ENCODE results near the gene BACH2. TPM values are rescaled to one million over a fixed set of nuclear protein-coding genes. Genes with fewer than 3 reads are reported as not detected.

The BACH2 gene
- total RNA-seq, 1 donor from 2014 or later: 3.9 TPM

DNA sequence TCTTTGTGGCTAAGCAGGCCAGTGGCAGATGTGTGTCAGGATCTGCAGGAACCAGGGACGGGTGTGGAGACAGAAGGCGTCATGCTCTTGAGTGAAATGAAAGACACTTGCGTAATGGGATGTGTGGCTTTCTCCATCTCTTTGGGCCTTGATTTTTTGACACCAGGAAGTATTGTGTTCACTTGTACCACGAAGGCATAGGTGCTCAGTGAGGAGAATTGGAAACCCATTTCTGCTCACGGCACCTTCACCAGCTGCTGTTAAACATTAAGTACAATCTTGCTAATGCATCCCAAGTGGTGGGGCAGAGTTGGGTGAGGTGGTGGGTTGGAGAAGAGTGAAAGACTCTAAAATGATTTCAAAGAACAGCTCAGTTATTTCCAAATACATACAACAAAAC lies 372.4 kb downstream of the BACH2 start:
- Mint-ChIP-seq H3K27me3 (ENCODE audit: insufficient read depth, low read depth) (peaks cover 10% of the 10 kb centered on the region), H3K4me1 (peaks cover 49% of the 10 kb centered on the region), H3K9me3 (peaks cover 10% of the 10 kb centered on the region), H3K36me3 (peaks cover 8% of the 10 kb centered on the region), H3K4me3 (no peak overlapping the region), H3K27ac (no peak overlapping the region)
- TF ChIP-seq EZH2 (IDR thresholded peaks at IDR 0.05) (no peak), EZH2phosphoT487 (IDR thresholded peaks at IDR 0.05) (no peak)
- TF ChIP-seq, protein P1, sequence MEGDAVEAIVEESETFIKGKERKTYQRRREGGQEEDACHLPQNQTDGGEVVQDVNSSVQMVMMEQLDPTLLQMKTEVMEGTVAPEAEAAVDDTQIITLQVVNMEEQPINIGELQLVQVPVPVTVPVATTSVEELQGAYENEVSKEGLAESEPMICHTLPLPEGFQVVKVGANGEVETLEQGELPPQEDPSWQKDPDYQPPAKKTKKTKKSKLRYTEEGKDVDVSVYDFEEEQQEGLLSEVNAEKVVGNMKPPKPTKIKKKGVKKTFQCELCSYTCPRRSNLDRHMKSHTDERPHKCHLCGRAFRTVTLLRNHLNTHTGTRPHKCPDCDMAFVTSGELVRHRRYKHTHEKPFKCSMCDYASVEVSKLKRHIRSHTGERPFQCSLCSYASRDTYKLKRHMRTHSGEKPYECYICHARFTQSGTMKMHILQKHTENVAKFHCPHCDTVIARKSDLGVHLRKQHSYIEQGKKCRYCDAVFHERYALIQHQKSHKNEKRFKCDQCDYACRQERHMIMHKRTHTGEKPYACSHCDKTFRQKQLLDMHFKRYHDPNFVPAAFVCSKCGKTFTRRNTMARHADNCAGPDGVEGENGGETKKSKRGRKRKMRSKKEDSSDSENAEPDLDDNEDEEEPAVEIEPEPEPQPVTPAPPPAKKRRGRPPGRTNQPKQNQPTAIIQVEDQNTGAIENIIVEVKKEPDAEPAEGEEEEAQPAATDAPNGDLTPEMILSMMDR (IDR thresholded peaks at IDR 0.05): no peak
- Histone ChIP-seq H3K27me3 (no peaks in the 10 kb centered on the region), H3K9me3 (ENCODE audit: low read depth) (no peaks in the 10 kb centered on the region), H4K20me1 (ENCODE audit: low read depth) (no peaks in the 10 kb centered on the region), H3K27ac (no peak overlapping the region), H3K4me1 (peaks cover 23% of the 10 kb centered on the region), H3K36me3 (no peaks in the 10 kb centered on the region), H3F3A (ENCODE audit: low read depth) (peaks cover 22% of the 10 kb centered on the region), H3K4me2 (no peak overlapping the region), H3K79me2 (ENCODE audit: low read depth) (no peaks in the 10 kb centered on the region), H2AFZ (replicated peaks) (no peak overlapping the region), H3K4me3 (no peak overlapping the region), H3K9ac (no peak overlapping the region)
- no peak for DNase-seq (ENCODE audit: low spot score)

DNA sequence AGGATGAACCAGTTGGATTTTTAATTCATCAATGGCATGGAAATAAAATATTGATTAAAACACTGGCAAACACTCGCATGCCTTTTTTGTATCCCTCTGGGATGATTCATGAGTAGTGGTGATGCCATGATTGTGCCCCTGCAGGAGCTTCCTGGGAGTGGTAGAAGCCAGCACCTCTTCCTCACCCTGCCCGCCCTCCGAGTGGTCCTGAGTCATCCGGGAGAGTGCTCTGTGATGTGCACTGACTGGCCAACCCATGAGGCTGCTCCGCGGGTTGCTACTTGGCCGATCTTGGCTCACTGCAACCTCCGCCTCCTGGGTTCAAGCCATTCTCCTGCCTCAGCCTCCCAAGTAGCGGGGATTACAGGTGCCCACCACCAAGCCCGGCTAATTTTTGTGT lies 375.0 kb downstream of the BACH2 start:
- H3F3A ChIP-seq (ENCODE audit: low read depth): no peaks in the 10 kb centered on the region
- Mint-ChIP-seq H3K4me1 (peaks cover 30% of the 10 kb centered on the region), H3K27me3 (ENCODE audit: insufficient read depth, low read depth) (peaks cover 8% of the 10 kb centered on the region)

DNA sequence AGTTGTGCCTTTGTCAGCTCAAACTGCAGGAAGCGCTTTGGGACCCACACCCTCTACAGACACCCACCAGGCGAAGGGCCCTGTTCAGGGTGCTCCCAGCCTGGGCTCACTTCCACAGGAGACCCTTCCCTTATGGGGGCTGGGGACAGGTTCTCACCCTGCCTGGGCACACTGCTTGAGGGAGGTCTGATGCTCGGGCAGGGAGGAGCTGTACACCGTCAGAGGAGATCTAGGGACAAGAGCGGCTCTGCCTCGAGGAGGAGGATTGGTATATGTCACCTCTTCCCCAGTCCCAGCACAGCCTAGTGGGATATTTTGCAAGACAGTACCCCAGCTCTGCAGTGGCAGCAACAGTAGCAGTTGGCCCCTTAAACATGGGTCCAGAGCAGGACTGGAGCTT lies 375.4 kb downstream of the BACH2 start:
- Mint-ChIP-seq H3K4me1 (peaks cover 27% of the 10 kb centered on the region), H3K36me3 (peaks cover 8% of the 10 kb centered on the region), H3K27ac (peak overlapping the region; percentile 50), H3K4me3 (no peak overlapping the region), H3K9me3 (peaks cover 26% of the 10 kb centered on the region), H3K27me3 (ENCODE audit: insufficient read depth, low read depth) (peaks cover 8% of the 10 kb centered on the region)
- no peaks in the 10 kb centered on the region for H3K27me3 ChIP-seq
- no peak overlapping the region for H3K4me3 ChIP-seq
- no peaks in the 10 kb centered on the region for H3F3A ChIP-seq (ENCODE audit: low read depth)
- H3K4me1 ChIP-seq: no peaks in the 10 kb centered on the region
- no peak overlapping the region for H3K4me2 ChIP-seq
- H4K20me1 ChIP-seq (ENCODE audit: low read depth): no peaks in the 10 kb centered on the region
- no peak for DNase-seq (ENCODE audit: low spot score)
- H3K36me3 ChIP-seq: peaks cover 8% of the 10 kb centered on the region
- TF ChIP-seq, protein P1 (IDR thresholded peaks at IDR 0.05): no peak
- TF ChIP-seq EZH2 (IDR thresholded peaks at IDR 0.05): no peak
- TF ChIP-seq EZH2phosphoT487 (IDR thresholded peaks at IDR 0.05): no peak
- H3K9ac ChIP-seq: no peak overlapping the region
- no peak overlapping the region for H3K27ac ChIP-seq
- H2AFZ ChIP-seq (replicated peaks): no peak overlapping the region
- H3K9me3 ChIP-seq (ENCODE audit: low read depth): peaks cover 7% of the 10 kb centered on the region
- no peaks in the 10 kb centered on the region for H3K79me2 ChIP-seq (ENCODE audit: low read depth)

More for the DNA sequence above, 375.0 kb downstream of the BACH2 start:
- H3K27ac Mint-ChIP-seq: peak overlapping the region; percentile 50
- H3K36me3 ChIP-seq: peaks cover 3% of the 10 kb centered on the region
- H3K36me3 Mint-ChIP-seq: peaks cover 8% of the 10 kb centered on the region
- H3K9me3 ChIP-seq (ENCODE audit: low read depth): peaks cover 3% of the 10 kb centered on the region
- H3K4me2 ChIP-seq: no peak overlapping the region
- H3K9me3 Mint-ChIP-seq: peaks cover 22% of the 10 kb centered on the region
- H3K9ac ChIP-seq: no peak overlapping the region
- H3K4me3 ChIP-seq: no peak overlapping the region
- no peaks in the 10 kb centered on the region for H3K4me1 ChIP-seq
- no peak for DNase-seq (ENCODE audit: low spot score)
- no peaks in the 10 kb centered on the region for H4K20me1 ChIP-seq (ENCODE audit: low read depth)
- no peak overlapping the region for H3K27ac ChIP-seq
- no peak overlapping the region for H2AFZ ChIP-seq (replicated peaks)
- H3K27me3 ChIP-seq: no peaks in the 10 kb centered on the region
- TF ChIP-seq EZH2 (IDR thresholded peaks at IDR 0.05) (no peak), EZH2phosphoT487 (IDR thresholded peaks at IDR 0.05) (no peak)
- TF ChIP-seq, protein P1 (IDR thresholded peaks at IDR 0.05): no peak
- no peak overlapping the region for H3K4me3 Mint-ChIP-seq
- H3K79me2 ChIP-seq (ENCODE audit: low read depth): no peaks in the 10 kb centered on the region

Measured in neural progenitor cell (in vitro differentiated cells).